LNCaP clone FGC (cell line): ENCODE data around the gene PRR23A.
"Not testable (repeated sequence)": the region's sequence is repeated elsewhere in the genome, so short reads cannot be mapped to it uniquely, and the experiment has no call there.

ENCODE experiments used
- DNase-seq: peaks from one replicate; pipeline ENCODE4 v3.0.0-alpha.2; 2011; ENCODE audit warnings: low read depth
- H3K4me3 ChIP-seq: 2 replicates; pipeline ENCODE4 v1.5.1; 2011; ENCODE audit warnings: mild to moderate bottlenecking, low read depth, low read length, control low read depth
- CTCF ChIP-seq: IDR thresholded peaks from 2 replicates; pipeline ENCODE4 v1.5.1; 2012; ENCODE audit warnings: mild to moderate bottlenecking; ENCODE audit not compliant: control insufficient read depth, insufficient read depth; ENCODE audit errors: extremely low read depth

The PRR23A gene

GRCh38 chr3:139032326-139033002 is 26.4 kb upstream of the PRR23A start:
- no peak for DNase-seq
- no peak for TF ChIP-seq CTCF
- H3K4me3 ChIP-seq: no peak overlapping the region

GRCh38 chr3:139030576-139030975 is 24.5 kb upstream of the PRR23A start:
- H3K4me3 ChIP-seq: not testable (repeated sequence)

GRCh38 chr3:139024968-139025367 is 18.9 kb upstream of the PRR23A start:
- no peak for TF ChIP-seq CTCF
- no peak for DNase-seq
- no peak overlapping the region for H3K4me3 ChIP-seq

More at GRCh38 chr3:139030576-139030975, 24.5 kb upstream of the PRR23A start:
- not testable (repeated sequence) for DNase-seq

- no peak for TF ChIP-seq CTCF
- DNase-seq: no peak
- H3K4me3 ChIP-seq: no peak within 1 kb of the TSS
Measured at GRCh38 chr3:139020868-139021234, 14.8 kb upstream of the PRR23A start, which contains the start of gene PRR23B. PRR23B (minus strand) TSS chr3:139020926; CDS start chr3:139020661, 265 bp downstream.

GRCh38 chr3:139020036-139020867 is 14.2 kb upstream of the PRR23A start:
- TF ChIP-seq CTCF: no peak
- H3K4me3 ChIP-seq: no peak overlapping the region
- no peak for DNase-seq

- no peak for DNase-seq
- TF ChIP-seq CTCF: no peak
- no peak overlapping the region for H3K4me3 ChIP-seq
Measured at GRCh38 chr3:139016430-139017048, 10.5 kb upstream of the PRR23A start.

- no peak for TF ChIP-seq CTCF
- no peak for DNase-seq
- H3K4me3 ChIP-seq: no peak overlapping the region
Measured at GRCh38 chr3:139005356-139005993, 593 bp downstream of the PRR23A start.
